ENCODE measurements around the gene ANKRD35. TPM values are rescaled to one million over a fixed set of nuclear protein-coding genes. Genes with fewer than 3 reads are reported as not detected.
A peak's percentile ranks its signal among the peaks of the same experiment; 100 is the strongest.

The ANKRD35 gene
- total RNA-seq, 1 experiment from 2014 or later, result not detected

GRCh38 chr1:145891587-145892485 lies 6.2 kb upstream of the ANKRD35 start:
- intact Hi-C loops (cut with micrococcal nuclease), result loop anchor here (1.0 kb wide), 6 partner anchors 18 to 121 kb away; partner anchors contain the start of genes ITGA10, LIX1L and RBM8A

GRCh38 chr1:145891143-145891542 lies 5.5 kb upstream of the ANKRD35 start:
- Mint-ChIP-seq H3K36me3 (ENCODE audit: insufficient read depth, unreplicated experiment) (peaks cover 11% of the 10 kb centered on the region), H3K9me3 (ENCODE audit: unreplicated experiment) (no peaks in the 10 kb centered on the region), H3K27me3 (ENCODE audit: insufficient read depth, unreplicated experiment) (no peaks in the 10 kb centered on the region), H3K27ac (ENCODE audit: low read depth, unreplicated experiment) (peak overlapping the region; percentile 95), H3K4me1 (ENCODE audit: insufficient read depth, unreplicated experiment) (peaks cover 36% of the 10 kb centered on the region), H3K4me3 (ENCODE audit: unreplicated experiment) (peak overlapping the region; percentile 57)
- CTCF ChIA-PET, result interaction anchor here (0.6 to 21.0 kb wide), 39 partner anchors 10 to 201 kb away, joined by 3 to 617 read pairs (median 7); partner anchors contain the start of genes ANKRD34A, HJV, ITGA10 and LIX1L
- BruUV-seq (replicated peaks), result no TSS peak
- POLR2A ChIA-PET, result interaction anchor here (0.6 to 4.7 kb wide), 33 partner anchors 8 to 144 kb away, joined by 3 to 284 read pairs (median 10); partner anchors contain the start of genes ANKRD34A, ITGA10, LIX1L and NUDT17
- no peak for TF ChIP-seq CTCF (IDR thresholded peaks at IDR 0.05; ENCODE audit: unreplicated experiment)
- intact Hi-C loops (cut with micrococcal nuclease), result loop anchor here (1.0 kb wide), 1 partner anchor 67 kb away; the partner anchor contains the start of gene LIX1L
- DNase-seq (ENCODE audit: unreplicated experiment), result peak; percentile 82

More at GRCh38 chr1:145891587-145892485, 6.2 kb upstream of the ANKRD35 start:
- H3K36me3 Mint-ChIP-seq (ENCODE audit: insufficient read depth, unreplicated experiment), result peaks cover 17% of the 10 kb centered on the region
- CTCF ChIA-PET, result interaction anchor here (0.6 to 21.0 kb wide), 48 partner anchors 11 to 202 kb away, joined by 3 to 617 read pairs (median 5); partner anchors contain the start of genes ANKRD34A, HJV, ITGA10 and LIX1L
- no peaks in the 10 kb centered on the region for H3K9me3 Mint-ChIP-seq (ENCODE audit: unreplicated experiment)
- H3K4me3 Mint-ChIP-seq (ENCODE audit: unreplicated experiment), result peak overlapping the region; percentile 57
- TF ChIP-seq CTCF (IDR thresholded peaks at IDR 0.05; ENCODE audit: unreplicated experiment), result peak; percentile 98
- H3K27ac Mint-ChIP-seq (ENCODE audit: low read depth, unreplicated experiment), result peak overlapping the region; percentile 95
- DNase-seq (ENCODE audit: unreplicated experiment), result peak; percentile 100
- BruUV-seq (replicated peaks), result TSS peak; percentile 49
- POLR2A ChIA-PET, result interaction anchor here (0.7 to 4.7 kb wide), 41 partner anchors 9 to 144 kb away, joined by 3 to 284 read pairs (median 8); partner anchors contain the start of genes ANKRD34A, ITGA10, LIX1L and NUDT17
- H3K27me3 Mint-ChIP-seq (ENCODE audit: insufficient read depth, unreplicated experiment), result no peaks in the 10 kb centered on the region
- H3K4me1 Mint-ChIP-seq (ENCODE audit: insufficient read depth, unreplicated experiment), result peaks cover 36% of the 10 kb centered on the region

- peak overlapping the region; percentile 95 for H3K27ac Mint-ChIP-seq (ENCODE audit: low read depth, unreplicated experiment)
- DNase-seq (ENCODE audit: unreplicated experiment), result peak; percentile 43
- peaks cover 44% of the 10 kb centered on the region for H3K4me1 Mint-ChIP-seq (ENCODE audit: insufficient read depth, unreplicated experiment)
- H3K27me3 Mint-ChIP-seq (ENCODE audit: insufficient read depth, unreplicated experiment), result peaks cover 10% of the 10 kb centered on the region
- ChIA-PET CTCF (interaction anchor here (3.8 to 21.0 kb wide), 8 partner anchors 9 to 143 kb away, joined by 24 to 617 read pairs (median 76); partner anchors contain the start of genes ANKRD34A, ITGA10, NUDT17 and PIAS3), POLR2A (interaction anchor here (1.2 to 4.7 kb wide), 6 partner anchors 9 to 75 kb away, joined by 3 to 284 read pairs (median 79); partner anchors contain the start of genes ANKRD34A, ITGA10, LIX1L and PEX11B)
- no TSS peak for BruUV-seq (replicated peaks)
- TF ChIP-seq CTCF (IDR thresholded peaks at IDR 0.05; ENCODE audit: unreplicated experiment), result no peak
- H3K36me3 Mint-ChIP-seq (ENCODE audit: insufficient read depth, unreplicated experiment), result peaks cover 10% of the 10 kb centered on the region
- intact Hi-C loops (cut with micrococcal nuclease), result no loop called here
- H3K4me3 Mint-ChIP-seq (ENCODE audit: unreplicated experiment), result no peak overlapping the region
- H3K9me3 Mint-ChIP-seq (ENCODE audit: unreplicated experiment), result no peaks in the 10 kb centered on the region
Measured at GRCh38 chr1:145889722-145890121, 4.1 kb upstream of the ANKRD35 start.
